ENCODE measurements around the gene LSAMP. TPM values are rescaled to one million over a fixed set of nuclear protein-coding genes. Genes with fewer than 3 reads are reported as not detected.

Gene LSAMP
- total and polyA plus RNA-seq, 2 of the 8 experiments (the other 6 are each of a cell fraction or from before 2014, with no cell fraction given): 1.8 to 5.7 TPM

DNA sequence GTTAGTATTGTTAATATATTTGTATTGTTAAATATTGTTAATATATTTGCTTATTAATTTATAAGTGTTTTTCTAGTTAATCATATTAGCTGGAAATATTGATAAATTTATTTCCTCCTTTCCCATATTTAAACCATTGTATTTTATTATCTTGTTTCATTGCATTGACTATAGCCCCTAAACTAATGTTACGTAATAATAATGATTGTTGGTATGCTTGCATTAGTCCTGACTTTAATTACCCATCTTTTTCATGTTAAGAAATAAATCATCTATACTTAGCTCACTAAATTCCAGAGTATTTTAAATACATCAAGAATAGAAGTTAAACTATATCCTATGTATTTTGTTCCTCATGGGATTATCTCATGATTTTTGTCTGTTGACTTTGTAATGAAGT lies 368.2 kb downstream of the LSAMP start:
- H2AFZ ChIP-seq (ENCODE audit: low read length): no peak overlapping the region
- no peak overlapping the region for H2BK120ac ChIP-seq (replicated peaks; ENCODE audit: low read depth, low read length)
- 93% methylated on average over 1 of the region's 1 CpG; no CpG with 5 or more reads in 1 of the 2 experiments for WGBS, 2 experiments (ENCODE audit: extremely low coverage in 1 of 2, insufficient coverage in 1 of 2, insufficient read length in 1 of 2, insufficient replicate concordance in 2 of 2, low coverage in 1 of 2, low lambda C conversion rate in 2 of 2, missing lambda C conversion rate in 1 of 2)
- no peak overlapping the region for H3K56ac ChIP-seq (replicated peaks; ENCODE audit: insufficient read length, low read depth, low read length)
- no peak overlapping the region for H2BK5ac ChIP-seq (ENCODE audit: low read depth, low read length)
- H2BK15ac ChIP-seq (ENCODE audit: low read length): no peak overlapping the region
- H3K36me3 ChIP-seq (ENCODE audit: control insufficient read depth in 2 of 4, insufficient read depth in 4 of 4, low read length in 3 of 4): no peaks in the 10 kb centered on the region
- no peak overlapping the region for H4K91ac ChIP-seq (replicated peaks; ENCODE audit: insufficient read length, low read length)
- H3K4me2 ChIP-seq (ENCODE audit: insufficient read depth in 1 of 2, low read depth in 2 of 2, low read length in 2 of 2): no peak overlapping the region
- no peaks in the 10 kb centered on the region for H4K20me1 ChIP-seq (replicated peaks in 1 of 2; ENCODE audit: control insufficient read depth in 1 of 2, insufficient read depth in 2 of 2, low read length in 2 of 2)
- H2BK12ac ChIP-seq (ENCODE audit: low read depth, low read length): no peak overlapping the region
- ChIA-PET POLR2A (ENCODE audit: partially characterized antibody) (no interaction called here), CTCF (ENCODE audit: partially characterized antibody) (no interaction called here)
- no peak overlapping the region for H3K27ac ChIP-seq (ENCODE audit: low read depth, low read length)
- no peaks in the 10 kb centered on the region for H3K27me3 ChIP-seq (replicated peaks in 1 of 4; ENCODE audit: control insufficient read depth in 3 of 4, extremely low read depth in 1 of 4, insufficient read depth in 3 of 4, low read length in 3 of 4)
- H4K5ac ChIP-seq (ENCODE audit: insufficient read length, low read depth, low read length): no peak overlapping the region
- H3K14ac ChIP-seq (ENCODE audit: insufficient read length): no peak overlapping the region
- DNase-seq (ENCODE audit: low read depth in 1 of 2, low spot score in 2 of 2) (no peak), FAIRE-seq (no peak)
- H3K23me2 ChIP-seq (ENCODE audit: low read depth, low read length): no peaks in the 10 kb centered on the region
- H3K9ac ChIP-seq (replicated peaks in 1 of 4; ENCODE audit: extremely low read depth in 1 of 4, low read depth in 3 of 4, low read length in 3 of 4): no peak overlapping the region
- no peak overlapping the region for H2BK20ac ChIP-seq (ENCODE audit: low read length)
- no peak overlapping the region for H3K4me3 ChIP-seq (ENCODE audit: extremely low read depth in 1 of 4, insufficient read depth in 2 of 4, low read depth in 3 of 4, low read length in 4 of 4)
- no peak overlapping the region for H3K4ac ChIP-seq (replicated peaks; ENCODE audit: insufficient read length, low read depth, low read length)
- no peaks in the 10 kb centered on the region for H3K9me3 ChIP-seq (ENCODE audit: insufficient read depth in 2 of 2, low read depth in 1 of 2, low read length in 1 of 2)
- H3K23ac ChIP-seq (ENCODE audit: insufficient read length): no peak overlapping the region
- no peaks in the 10 kb centered on the region for H3K4me1 ChIP-seq (replicated peaks in 1 of 4; ENCODE audit: control insufficient read depth in 3 of 4, insufficient read depth in 4 of 4, low read length in 3 of 4)
- H3K79me1 ChIP-seq (ENCODE audit: low read depth, low read length): no peaks in the 10 kb centered on the region
- no peak overlapping the region for H3K18ac ChIP-seq (ENCODE audit: extremely low read depth, low read length)
- H4K8ac ChIP-seq (ENCODE audit: extremely low read depth, insufficient read depth, low read length): no peak overlapping the region
- H3K79me2 ChIP-seq (ENCODE audit: control insufficient read depth in 1 of 2, insufficient read depth in 2 of 2, low read length in 2 of 2): no peaks in the 10 kb centered on the region
- H2AK5ac ChIP-seq (ENCODE audit: low read depth, low read length): no peak overlapping the region
- TF ChIP-seq, protein P1, sequence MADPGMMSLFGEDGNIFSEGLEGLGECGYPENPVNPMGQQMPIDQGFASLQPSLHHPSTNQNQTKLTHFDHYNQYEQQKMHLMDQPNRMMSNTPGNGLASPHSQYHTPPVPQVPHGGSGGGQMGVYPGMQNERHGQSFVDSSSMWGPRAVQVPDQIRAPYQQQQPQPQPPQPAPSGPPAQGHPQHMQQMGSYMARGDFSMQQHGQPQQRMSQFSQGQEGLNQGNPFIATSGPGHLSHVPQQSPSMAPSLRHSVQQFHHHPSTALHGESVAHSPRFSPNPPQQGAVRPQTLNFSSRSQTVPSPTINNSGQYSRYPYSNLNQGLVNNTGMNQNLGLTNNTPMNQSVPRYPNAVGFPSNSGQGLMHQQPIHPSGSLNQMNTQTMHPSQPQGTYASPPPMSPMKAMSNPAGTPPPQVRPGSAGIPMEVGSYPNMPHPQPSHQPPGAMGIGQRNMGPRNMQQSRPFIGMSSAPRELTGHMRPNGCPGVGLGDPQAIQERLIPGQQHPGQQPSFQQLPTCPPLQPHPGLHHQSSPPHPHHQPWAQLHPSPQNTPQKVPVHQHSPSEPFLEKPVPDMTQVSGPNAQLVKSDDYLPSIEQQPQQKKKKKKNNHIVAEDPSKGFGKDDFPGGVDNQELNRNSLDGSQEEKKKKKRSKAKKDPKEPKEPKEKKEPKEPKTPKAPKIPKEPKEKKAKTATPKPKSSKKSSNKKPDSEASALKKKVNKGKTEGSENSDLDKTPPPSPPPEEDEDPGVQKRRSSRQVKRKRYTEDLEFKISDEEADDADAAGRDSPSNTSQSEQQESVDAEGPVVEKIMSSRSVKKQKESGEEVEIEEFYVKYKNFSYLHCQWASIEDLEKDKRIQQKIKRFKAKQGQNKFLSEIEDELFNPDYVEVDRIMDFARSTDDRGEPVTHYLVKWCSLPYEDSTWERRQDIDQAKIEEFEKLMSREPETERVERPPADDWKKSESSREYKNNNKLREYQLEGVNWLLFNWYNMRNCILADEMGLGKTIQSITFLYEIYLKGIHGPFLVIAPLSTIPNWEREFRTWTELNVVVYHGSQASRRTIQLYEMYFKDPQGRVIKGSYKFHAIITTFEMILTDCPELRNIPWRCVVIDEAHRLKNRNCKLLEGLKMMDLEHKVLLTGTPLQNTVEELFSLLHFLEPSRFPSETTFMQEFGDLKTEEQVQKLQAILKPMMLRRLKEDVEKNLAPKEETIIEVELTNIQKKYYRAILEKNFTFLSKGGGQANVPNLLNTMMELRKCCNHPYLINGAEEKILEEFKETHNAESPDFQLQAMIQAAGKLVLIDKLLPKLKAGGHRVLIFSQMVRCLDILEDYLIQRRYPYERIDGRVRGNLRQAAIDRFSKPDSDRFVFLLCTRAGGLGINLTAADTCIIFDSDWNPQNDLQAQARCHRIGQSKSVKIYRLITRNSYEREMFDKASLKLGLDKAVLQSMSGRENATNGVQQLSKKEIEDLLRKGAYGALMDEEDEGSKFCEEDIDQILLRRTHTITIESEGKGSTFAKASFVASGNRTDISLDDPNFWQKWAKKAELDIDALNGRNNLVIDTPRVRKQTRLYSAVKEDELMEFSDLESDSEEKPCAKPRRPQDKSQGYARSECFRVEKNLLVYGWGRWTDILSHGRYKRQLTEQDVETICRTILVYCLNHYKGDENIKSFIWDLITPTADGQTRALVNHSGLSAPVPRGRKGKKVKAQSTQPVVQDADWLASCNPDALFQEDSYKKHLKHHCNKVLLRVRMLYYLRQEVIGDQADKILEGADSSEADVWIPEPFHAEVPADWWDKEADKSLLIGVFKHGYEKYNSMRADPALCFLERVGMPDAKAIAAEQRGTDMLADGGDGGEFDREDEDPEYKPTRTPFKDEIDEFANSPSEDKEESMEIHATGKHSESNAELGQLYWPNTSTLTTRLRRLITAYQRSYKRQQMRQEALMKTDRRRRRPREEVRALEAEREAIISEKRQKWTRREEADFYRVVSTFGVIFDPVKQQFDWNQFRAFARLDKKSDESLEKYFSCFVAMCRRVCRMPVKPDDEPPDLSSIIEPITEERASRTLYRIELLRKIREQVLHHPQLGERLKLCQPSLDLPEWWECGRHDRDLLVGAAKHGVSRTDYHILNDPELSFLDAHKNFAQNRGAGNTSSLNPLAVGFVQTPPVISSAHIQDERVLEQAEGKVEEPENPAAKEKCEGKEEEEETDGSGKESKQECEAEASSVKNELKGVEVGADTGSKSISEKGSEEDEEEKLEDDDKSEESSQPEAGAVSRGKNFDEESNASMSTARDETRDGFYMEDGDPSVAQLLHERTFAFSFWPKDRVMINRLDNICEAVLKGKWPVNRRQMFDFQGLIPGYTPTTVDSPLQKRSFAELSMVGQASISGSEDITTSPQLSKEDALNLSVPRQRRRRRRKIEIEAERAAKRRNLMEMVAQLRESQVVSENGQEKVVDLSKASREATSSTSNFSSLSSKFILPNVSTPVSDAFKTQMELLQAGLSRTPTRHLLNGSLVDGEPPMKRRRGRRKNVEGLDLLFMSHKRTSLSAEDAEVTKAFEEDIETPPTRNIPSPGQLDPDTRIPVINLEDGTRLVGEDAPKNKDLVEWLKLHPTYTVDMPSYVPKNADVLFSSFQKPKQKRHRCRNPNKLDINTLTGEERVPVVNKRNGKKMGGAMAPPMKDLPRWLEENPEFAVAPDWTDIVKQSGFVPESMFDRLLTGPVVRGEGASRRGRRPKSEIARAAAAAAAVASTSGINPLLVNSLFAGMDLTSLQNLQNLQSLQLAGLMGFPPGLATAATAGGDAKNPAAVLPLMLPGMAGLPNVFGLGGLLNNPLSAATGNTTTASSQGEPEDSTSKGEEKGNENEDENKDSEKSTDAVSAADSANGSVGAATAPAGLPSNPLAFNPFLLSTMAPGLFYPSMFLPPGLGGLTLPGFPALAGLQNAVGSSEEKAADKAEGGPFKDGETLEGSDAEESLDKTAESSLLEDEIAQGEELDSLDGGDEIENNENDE (IDR thresholded peaks at IDR 0.05; ENCODE audit: insufficient replicate concordance, low read length): no peak

Data from H1 (cell line).